ENCODE measurements around the gene SARS1.

SARS1 gene

GRCh38 chr1:109187127-109187526 is 26.6 kb upstream of the SARS1 start:
- Mint-ChIP-seq H3K4me3 (no peak overlapping the region), H3K27me3 (no peaks in the 10 kb centered on the region), H3K9me3 (no peaks in the 10 kb centered on the region), H3K4me1 (no peaks in the 10 kb centered on the region), H3K27ac (peak overlapping the region in 1 of 2 donors; percentile 60)
- DNase-seq (no peak), ATAC-seq (no peak)

- H3K27ac Mint-ChIP-seq: no peak overlapping the region
- no peak for DNase-seq
- no peaks in the 10 kb centered on the region for H3K27me3 Mint-ChIP-seq
- no peak overlapping the region for H3K4me3 Mint-ChIP-seq
- H3K9me3 Mint-ChIP-seq: no peaks in the 10 kb centered on the region
- ATAC-seq: no peak
- H3K4me1 Mint-ChIP-seq: no peaks in the 10 kb centered on the region
These were observed 25.5 kb upstream of the SARS1 start for GRCh38 chr1:109188200-109188599.

GRCh38 chr1:109188781-109189180 is 24.9 kb upstream of the SARS1 start:
- ATAC-seq: no peak
- no peaks in the 10 kb centered on the region for H3K9me3 Mint-ChIP-seq
- H3K27me3 Mint-ChIP-seq: no peaks in the 10 kb centered on the region
- no peaks in the 10 kb centered on the region for H3K4me1 Mint-ChIP-seq
- DNase-seq: no peak
- H3K27ac Mint-ChIP-seq: no peak overlapping the region
- H3K4me3 Mint-ChIP-seq: no peak overlapping the region

- no peak overlapping the region for H3K4me3 Mint-ChIP-seq
- H3K27ac Mint-ChIP-seq: no peak overlapping the region
- H3K9me3 Mint-ChIP-seq: no peaks in the 10 kb centered on the region
- no peaks in the 10 kb centered on the region for H3K4me1 Mint-ChIP-seq
- no peaks in the 10 kb centered on the region for H3K27me3 Mint-ChIP-seq
- ATAC-seq: no peak
- no peak for DNase-seq
These were observed 23.5 kb upstream of the SARS1 start for GRCh38 chr1:109190189-109190588.

- ATAC-seq: no peak
- no peak for DNase-seq
- Mint-ChIP-seq H3K27me3 (no peaks in the 10 kb centered on the region), H3K9me3 (no peaks in the 10 kb centered on the region), H3K4me3 (no peak overlapping the region), H3K27ac (no peak overlapping the region), H3K4me1 (no peaks in the 10 kb centered on the region)
These were observed 22.3 kb upstream of the SARS1 start for GRCh38 chr1:109191377-109191776.

GRCh38 chr1:109191891-109192290 is 21.8 kb upstream of the SARS1 start:
- H3K4me1 Mint-ChIP-seq: no peaks in the 10 kb centered on the region
- ATAC-seq (no peak), DNase-seq (no peak)
- no peaks in the 10 kb centered on the region for H3K9me3 Mint-ChIP-seq
- no peaks in the 10 kb centered on the region for H3K27me3 Mint-ChIP-seq
- H3K4me3 Mint-ChIP-seq: no peak overlapping the region
- no peak overlapping the region for H3K27ac Mint-ChIP-seq

GRCh38 chr1:109192433-109192832 is 21.3 kb upstream of the SARS1 start:
- Mint-ChIP-seq H3K27ac (no peak overlapping the region), H3K27me3 (no peaks in the 10 kb centered on the region), H3K4me1 (peaks cover 4% of the 10 kb centered on the region), H3K9me3 (no peaks in the 10 kb centered on the region), H3K4me3 (no peak overlapping the region)
- DNase-seq (no peak), ATAC-seq (no peak)

GRCh38 chr1:109193653-109194590 is 19.8 kb upstream of the SARS1 start:
- H3K4me1 Mint-ChIP-seq: peaks cover 7% of the 10 kb centered on the region
- no peaks in the 10 kb centered on the region for H3K9me3 Mint-ChIP-seq
- H3K4me3 Mint-ChIP-seq: no peak overlapping the region
- ATAC-seq: peak; percentile 78
- H3K27ac Mint-ChIP-seq: no peak overlapping the region
- no peaks in the 10 kb centered on the region for H3K27me3 Mint-ChIP-seq
- DNase-seq: peak; percentile 59 to 62

GRCh38 chr1:109197158-109198042 is 16.3 kb upstream of the SARS1 start:
- H3K4me3 Mint-ChIP-seq: no peak overlapping the region
- ATAC-seq: no peak
- DNase-seq: no peak
- no peaks in the 10 kb centered on the region for H3K9me3 Mint-ChIP-seq
- H3K27ac Mint-ChIP-seq: peak overlapping the region in 1 of 2 donors; percentile 74
- H3K4me1 Mint-ChIP-seq: peaks cover 29% of the 10 kb centered on the region
- H3K27me3 Mint-ChIP-seq: no peaks in the 10 kb centered on the region

GRCh38 chr1:109198043-109198695 is 15.5 kb upstream of the SARS1 start:
- no peak for ATAC-seq
- H3K27ac Mint-ChIP-seq: no peak overlapping the region
- no peak overlapping the region for H3K4me3 Mint-ChIP-seq
- peaks cover 29% of the 10 kb centered on the region for H3K4me1 Mint-ChIP-seq
- H3K9me3 Mint-ChIP-seq: no peaks in the 10 kb centered on the region
- DNase-seq: no peak
- no peaks in the 10 kb centered on the region for H3K27me3 Mint-ChIP-seq

- Mint-ChIP-seq H3K27ac (no peak overlapping the region), H3K9me3 (no peaks in the 10 kb centered on the region), H3K4me1 (peaks cover 29% of the 10 kb centered on the region), H3K27me3 (no peaks in the 10 kb centered on the region), H3K4me3 (no peak overlapping the region)
- no peak for DNase-seq
- no peak for ATAC-seq
These were observed 15.0 kb upstream of the SARS1 start for GRCh38 chr1:109198745-109199144.

GRCh38 chr1:109199710-109200109 is 14.0 kb upstream of the SARS1 start:
- DNase-seq (no peak), ATAC-seq (peak; percentile 58)
- peaks cover 29% of the 10 kb centered on the region for H3K4me1 Mint-ChIP-seq
- no peaks in the 10 kb centered on the region for H3K27me3 Mint-ChIP-seq
- no peaks in the 10 kb centered on the region for H3K9me3 Mint-ChIP-seq
- H3K27ac Mint-ChIP-seq: peak overlapping the region; percentile 50 to 82
- peak overlapping the region in 1 of 2 donors; percentile 59 for H3K4me3 Mint-ChIP-seq

- peak; percentile 90 for ATAC-seq
- no peaks in the 10 kb centered on the region for H3K9me3 Mint-ChIP-seq
- H3K4me1 Mint-ChIP-seq: peaks cover 29% of the 10 kb centered on the region
- no peak overlapping the region for H3K27ac Mint-ChIP-seq
- no peaks in the 10 kb centered on the region for H3K27me3 Mint-ChIP-seq
- no peak overlapping the region for H3K4me3 Mint-ChIP-seq
- DNase-seq: peak; percentile 35 to 64
These were observed 12.5 kb upstream of the SARS1 start for GRCh38 chr1:109201123-109201703.

GRCh38 chr1:109204484-109204883 is 9.2 kb upstream of the SARS1 start:
- DNase-seq (no peak), ATAC-seq (no peak)
- Mint-ChIP-seq H3K9me3 (no peaks in the 10 kb centered on the region), H3K4me3 (no peak overlapping the region), H3K27me3 (no peaks in the 10 kb centered on the region), H3K27ac (no peak overlapping the region), H3K4me1 (peaks cover 16% of the 10 kb centered on the region)

GRCh38 chr1:109206339-109206738 is 7.4 kb upstream of the SARS1 start:
- H3K27ac Mint-ChIP-seq: no peak overlapping the region
- no peak overlapping the region for H3K4me3 Mint-ChIP-seq
- ATAC-seq: no peak
- H3K27me3 Mint-ChIP-seq: no peaks in the 10 kb centered on the region
- no peak for DNase-seq
- peaks cover 1% of the 10 kb centered on the region for H3K4me1 Mint-ChIP-seq
- no peaks in the 10 kb centered on the region for H3K9me3 Mint-ChIP-seq

Measured in stimulated activated naive CD8-positive, alpha-beta T cell treated with anti-CD3 and anti-CD28 coated beads, Interleukin-15, amount 100 ng/mL, for 72 hours (primary cell).